HepG2 (cell line): Measurements from ENCODE around the gene MMP10. TPM values are rescaled to one million over a fixed set of nuclear protein-coding genes. Genes with fewer than 3 reads are reported as not detected.

ENCODE experiments used
- ATAC-seq: fragments of 200-7000 bp; cut with Tn5 transposase; 3 replicates; pipeline ENCODE4 v1.9.1; 2020; ENCODE audit warnings: mild to moderate bottlenecking, moderate library complexity
- BruUV-seq: library from RNA; stranded (reverse); fragments of 400-500 nt; replicated peaks from 2 replicates; lab custom pipeline; 2021; lab: Mats Ljungman, UMichigan
- CTCF ChIA-PET: fragments of 300-600 bp; formaldehyde crosslinking; extraction: SDS; loops from one replicate; lab custom pipeline; 2021; ENCODE audit warnings: low total read pairs, inconsistent platforms, low intra/inter-chr PET ratio; lab: Yijun Ruan, JAX
- POLR2A ChIA-PET: fragments of 350-600 bp; sonication (Branson Sonifier 250); formaldehyde crosslinking; loops from one replicate; lab custom pipeline; 2020; ENCODE audit warnings: antibody characterized with exemption, inconsistent platforms; lab: Yijun Ruan, JAX
- DNase-seq: peaks from one replicate; pipeline ENCODE4 v3.0.0-alpha.2; 2015; ENCODE audit warnings: low spot score
- FAIRE-seq: peaks from 3 replicates; lab custom pipeline; 2011; peaks lifted over from hg19 to GRCh38; lab: Jason Lieb, UNC
- H2AFZ ChIP-seq: one replicate; pipeline ENCODE4 v1.6.1; 2011; ENCODE audit warnings: low read length, inconsistent platforms
- H3K27ac ChIP-seq: fragments of 300-600 bp; 3 replicates; pipeline ENCODE4 v1.8.0; 2011; ENCODE audit warnings: mixed run types, mild to moderate bottlenecking, mixed read lengths, low read length, inconsistent platforms; ENCODE audit not compliant: insufficient read depth; ENCODE audit errors: extremely low read length
- H3K27me3 ChIP-seq, 2 experiments: fragments of 200-600 bp in 1 of 2; 2 replicates in 1 of 2; 3 replicates in 1 of 2; pipeline versions ENCODE4 v1.6.0 to v1.8.0; 2011; ENCODE audit warnings: low read length in 2 of 2, mild to moderate bottlenecking in 2 of 2, moderate library complexity in 2 of 2, inconsistent platforms in 1 of 2; ENCODE audit not compliant: insufficient read depth in 2 of 2, control insufficient read depth in 1 of 2
- H3K36me3 ChIP-seq, 2 experiments: fragments of 200-600 bp in 1 of 2; replicated peaks in 1 of 2; 2 replicates in 1 of 2; 3 replicates in 1 of 2; pipeline versions ENCODE4 v1.5.1 to v1.8.0; 2011; ENCODE audit warnings: low read length in 2 of 2, inconsistent platforms in 1 of 2; ENCODE audit not compliant: insufficient read depth in 2 of 2, control insufficient read depth in 1 of 2
- H3K4me1 ChIP-seq: 2 replicates; pipeline ENCODE4 v1.5.1; 2012; ENCODE audit warnings: low read length, inconsistent platforms; ENCODE audit not compliant: insufficient read depth
- H3K4me2 ChIP-seq: 2 replicates; pipeline ENCODE4 v1.6.0; 2011; ENCODE audit warnings: low read depth, low read length, inconsistent platforms
- H3K4me3 ChIP-seq, 3 experiments: fragments of 200-600 bp in 1 of 3; sonication (generic), shearing (Covaris generic) in 1 of 3; replicated peaks in 1 of 3; 2 replicates each; pipeline ENCODE4 v1.5.1; 2011 to 2016; ENCODE audit warnings: low read length in 3 of 3, inconsistent platforms in 2 of 3, low read depth in 2 of 3, mild to moderate bottlenecking in 2 of 3, control low read depth in 1 of 3, mixed read lengths in 1 of 3; ENCODE audit not compliant: insufficient read depth in 1 of 3
- H3K79me2 ChIP-seq: one replicate; pipeline ENCODE4 v1.6.1; 2011; ENCODE audit warnings: low read length, inconsistent platforms; ENCODE audit not compliant: insufficient read depth
- H3K9ac ChIP-seq: 2 replicates; pipeline ENCODE4 v1.6.0; 2011; ENCODE audit warnings: mild to moderate bottlenecking, low read depth, low read length, inconsistent platforms; ENCODE audit not compliant: insufficient read depth
- H3K9me3 ChIP-seq: 2 replicates; pipeline ENCODE4 v1.5.1; 2012; ENCODE audit warnings: mild to moderate bottlenecking, low read length
- H4K20me1 ChIP-seq: 2 replicates; pipeline ENCODE4 v1.6.0; 2011; ENCODE audit warnings: inconsistent platforms, mild to moderate bottlenecking, low read length, moderate library complexity; ENCODE audit not compliant: insufficient read depth
- AHR ChIP-seq: IDR thresholded peaks from 2 replicates; pipeline ENCODE4 v1.6.1; 2018; ENCODE audit warnings: missing genetic modification reagents, missing compliant biosample characterization
- ATF1 ChIP-seq: IDR thresholded peaks from 2 replicates; pipeline ENCODE4 v1.6.1; 2016; ENCODE audit warnings: mild to moderate bottlenecking, control low read depth
- DMTF1 ChIP-seq: sonication (generic); formaldehyde crosslinking; IDR thresholded peaks from 2 replicates; pipeline ENCODE4 v1.4.0; 2020; ENCODE audit warnings: mild to moderate bottlenecking, missing genetic modification reagents
- HNRNPUL1 ChIP-seq: fragments of 200-400 bp; formaldehyde crosslinking; IDR thresholded peaks from 2 replicates; pipeline ENCODE4 v1.6.1; 2017; ENCODE audit warnings: low read depth, mild to moderate bottlenecking, low read length, moderate library complexity
- KLF9 ChIP-seq: IDR thresholded peaks from 2 replicates; pipeline ENCODE4 v1.6.1; 2016; ENCODE audit warnings: low read depth
- MLX ChIP-seq: IDR thresholded peaks from 2 replicates; pipeline ENCODE4 v1.6.1; 2016
- NR2F1 ChIP-seq, 2 experiments: fragments of 450-650 bp in 1 of 2; formaldehyde crosslinking in 1 of 2; IDR thresholded peaks; 2 replicates each; pipeline versions ENCODE4 v1.5.0 to v1.6.1; 2016 to 2020; ENCODE audit warnings: mild to moderate bottlenecking in 1 of 2, missing compliant biosample characterization in 1 of 2, missing genetic modification reagents in 1 of 2, moderate library complexity in 1 of 2
- PAXIP1 ChIP-seq: sonication (generic); formaldehyde crosslinking; conservative IDR thresholded peaks from 2 replicates; pipeline ENCODE4 v1.4.0; 2020; ENCODE audit warnings: mild to moderate bottlenecking, missing genetic modification reagents, moderate library complexity
- PREB ChIP-seq: sonication (generic); formaldehyde crosslinking; IDR thresholded peaks from 2 replicates; pipeline ENCODE4 v1.4.0; 2020; ENCODE audit warnings: missing genetic modification reagents
- RFX3 ChIP-seq: IDR thresholded peaks from 2 replicates; pipeline ENCODE4 v1.6.1; 2016; ENCODE audit warnings: missing biosample characterization, missing genetic modification reagents
- SUZ12 ChIP-seq: fragments of 150-350 bp; IDR thresholded peaks from 2 replicates; pipeline ENCODE4 v1.6.1; 2014; ENCODE audit warnings: low read depth, low read length
- TEAD2 ChIP-seq: sonication (generic); formaldehyde crosslinking; IDR thresholded peaks from 2 replicates; pipeline ENCODE4 v1.9.0; 2021; ENCODE audit warnings: missing genetic modification reagents
- TSC22D2 ChIP-seq: sonication (generic); formaldehyde crosslinking; IDR thresholded peaks from 2 replicates; pipeline ENCODE4 v1.5.1; 2020; ENCODE audit warnings: missing genetic modification reagents, mild to moderate bottlenecking, borderline replicate concordance
- ZNF276 ChIP-seq: sonication (generic); formaldehyde crosslinking; IDR thresholded peaks from 2 replicates; pipeline ENCODE4 v1.4.0; 2020; ENCODE audit warnings: mild to moderate bottlenecking, low read depth, missing genetic modification reagents
- ZNF350 ChIP-seq: sonication (generic); formaldehyde crosslinking; IDR thresholded peaks from 2 replicates; pipeline ENCODE4 v1.4.0; 2020; ENCODE audit warnings: mild to moderate bottlenecking, low read depth, missing genetic modification reagents, borderline replicate concordance
- ZNF572 ChIP-seq: sonication (generic); formaldehyde crosslinking; IDR thresholded peaks from 2 replicates; pipeline ENCODE4 v1.5.1; 2020; ENCODE audit warnings: mild to moderate bottlenecking, missing genetic modification reagents
- ZNF746 ChIP-seq: sonication (generic); formaldehyde crosslinking; IDR thresholded peaks from 2 replicates; pipeline ENCODE4 v1.8.0; 2022; ENCODE audit warnings: mild to moderate bottlenecking, missing genetic modification reagents
- WGBS: methylation state at CpG from one replicate; pipeline ENCODE4 v1.1.6; 2017; ENCODE audit warnings: low lambda C conversion rate; 5-methylcytosine and 5-hydroxymethylcytosine counted together
- in situ Hi-C: cut with HindIII; loops from 2 replicates; pipeline ENCODE4 v1.10.0; 2017; ENCODE audit warnings: low pct_unique_long_range_greater_than_20kb; ENCODE audit not compliant: extremely low pct_ligation_motif_present
- intact Hi-C: fragments of 100-400 bp; cut with micrococcal nuclease; formaldehyde crosslinking; loops from one replicate; pipeline ENCODE4 v1.10.0; 2022; ENCODE audit not compliant: unreplicated experiment
- polyA plus RNA-seq, 8 experiments: library from polyadenylated mRNA; depleted of rRNA in 3 of 8; stranded (reverse) in 7 of 8; unstranded in 1 of 8; fragments of >200 nt; fragmentation: Illumina TruSeq in 4 of 8; extraction: Trizol in 4 of 8; gene quantifications; 2 replicates each; pipeline versions ENCODE4 v1.2.1 to v1.2.3, GENCODE V29; 2011 to 2016; ENCODE audit warnings: low read depth in 4 of 8, missing spikeins in 1 of 8, mixed read lengths in 1 of 8; ENCODE audit not compliant: insufficient read depth in 1 of 8
- total RNA-seq, 5 experiments: library from RNA; depleted of rRNA; stranded (reverse); fragments of >200 nt; fragmentation: Illumina TruSeq; extraction: Trizol; gene quantifications; 2 replicates each; pipeline ENCODE4 v1.2.3, GENCODE V29; 2016; ENCODE audit warnings: low read depth in 1 of 5

MMP10 gene
- total and polyA plus RNA-seq, 2 of the 13 experiments (the other 11 are each of a cell fraction or from before 2014, with no cell fraction given): 0.03 TPM; not detected in 1

- intact Hi-C loops (loop anchor here (10.0 kb wide), 1 partner anchor 245 kb away; no protein-coding TSS in a partner anchor), in situ Hi-C loops (loop anchor here (10.0 kb wide), 1 partner anchor 125 kb away; no protein-coding TSS in a partner anchor)
- no TSS peak for BruUV-seq
- Histone ChIP-seq H3K4me2 (no peak overlapping the region), H3K36me3 (no peaks in the 10 kb centered on the region), H4K20me1 (no peaks in the 10 kb centered on the region), H3K4me1 (no peaks in the 10 kb centered on the region), H3K4me3 (no peak overlapping the region), H2AFZ (no peak overlapping the region), H3K9ac (no peak overlapping the region), H3K9me3 (no peaks in the 10 kb centered on the region), H3K27me3 (peaks cover 0 to 4% of the 10 kb centered on the region in 2 experiments; a peak in 2 of 5 replicates), H3K27ac (no peak overlapping the region), H3K79me2 (no peaks in the 10 kb centered on the region)
- DNase-seq: no peak
- no peak for ATAC-seq
- ChIA-PET POLR2A (no interaction called here), CTCF (no interaction called here)
- no peak for FAIRE-seq
- WGBS: 11% methylated on average over 2 of the region's 2 CpGs
- TF ChIP-seq AHR (CRISPR knock-in tag) (no peak), ZNF572 (CRISPR knock-in tag) (no peak), PAXIP1 (CRISPR knock-in tag) (no peak), PREB (CRISPR knock-in tag) (no peak), NR2F1 (CRISPR knock-in tag; IDR thresholded peaks at IDR 0.05) (no peak), TSC22D2 (CRISPR knock-in tag) (no peak), ZNF746 (CRISPR knock-in tag) (no peak), KLF9 (CRISPR knock-in tag) (no peak), ZNF276 (CRISPR knock-in tag) (no peak), TEAD2 (no peak), DMTF1 (CRISPR knock-in tag) (no peak), RFX3 (no peak), MLX (no peak), ATF1 (CRISPR knock-in tag) (no peak), ZNF350 (CRISPR knock-in tag) (no peak), SUZ12 (no peak), HNRNPUL1 (no peak)
These were observed 29.5 kb upstream of the MMP10 start for GRCh38 chr11:102809971-102810370.
